Mesenchymal stem cell (in vitro differentiated cells and primary cell): Measurements from ENCODE around the gene MED15.
A peak's percentile ranks its signal among the peaks of the same experiment; 100 is the strongest.

Experiments used
- DNase-seq: peaks from one replicate; pipeline ENCODE4 v3.0.0-alpha.2; 2013
- H2AFZ ChIP-seq: one replicate; pipeline ENCODE4 v1.6.1; 2013; ENCODE audit warnings: low read depth, mild to moderate bottlenecking, control low read depth, inconsistent platforms, low read length, moderate library complexity
- H2AK5ac ChIP-seq: 2 replicates; pipeline ENCODE4 v1.6.1; 2013; ENCODE audit warnings: low read length, moderate library complexity, mild to moderate bottlenecking, inconsistent platforms; ENCODE audit not compliant: severe bottlenecking
- H2BK120ac ChIP-seq: one replicate; pipeline ENCODE4 v1.6.1; 2013; ENCODE audit warnings: low read depth, mild to moderate bottlenecking, inconsistent platforms, low read length, moderate library complexity
- H2BK12ac ChIP-seq, 2 experiments: one replicate each; pipeline ENCODE4 v1.6.1; 2013; ENCODE audit warnings: inconsistent platforms in 2 of 2, low read length in 2 of 2, mild to moderate bottlenecking in 2 of 2, moderate library complexity in 2 of 2, control low read depth in 1 of 2
- H2BK15ac ChIP-seq: one replicate; pipeline ENCODE4 v1.6.1; 2013; ENCODE audit warnings: mild to moderate bottlenecking, low read depth, inconsistent platforms; ENCODE audit not compliant: poor library complexity, severe bottlenecking
- H2BK5ac ChIP-seq: 2 replicates; pipeline ENCODE4 v1.6.1; 2013; ENCODE audit warnings: low read depth, mild to moderate bottlenecking, low read length, control low read depth, inconsistent platforms; ENCODE audit not compliant: poor library complexity, severe bottlenecking
- H3K14ac ChIP-seq, 2 experiments: one replicate each; pipeline ENCODE4 v1.6.1; 2013; ENCODE audit warnings: inconsistent platforms in 2 of 2, low read length in 2 of 2, control low read depth in 1 of 2, mild to moderate bottlenecking in 1 of 2, moderate library complexity in 1 of 2
- H3K18ac ChIP-seq, 2 experiments: one replicate each; pipeline ENCODE4 v1.6.1; 2013; ENCODE audit warnings: inconsistent platforms in 2 of 2, low read length in 2 of 2, control low read depth in 1 of 2, low read depth in 1 of 2, mild to moderate bottlenecking in 1 of 2
- H3K23ac ChIP-seq, 2 experiments: one replicate each; pipeline ENCODE4 v1.6.1; 2013; ENCODE audit warnings: inconsistent platforms in 2 of 2, low read length in 2 of 2, mild to moderate bottlenecking in 2 of 2, moderate library complexity in 2 of 2, control low read depth in 1 of 2
- H3K27ac ChIP-seq: 2 replicates; pipeline ENCODE4 v1.5.1; 2013; ENCODE audit warnings: mild to moderate bottlenecking, moderate library complexity, low read length, control low read depth, inconsistent platforms; ENCODE audit not compliant: poor library complexity, severe bottlenecking
- H3K27me3 ChIP-seq, 2 experiments: 2 replicates each; pipeline versions ENCODE4 v1.6.1 to v1.7.0; 2013; ENCODE audit warnings: low read length in 2 of 2, mild to moderate bottlenecking in 2 of 2, moderate library complexity in 2 of 2, control low read depth in 1 of 2, inconsistent platforms in 1 of 2; ENCODE audit not compliant: control insufficient read depth in 1 of 2, insufficient read depth in 1 of 2
- H3K36me3 ChIP-seq, 2 experiments: 2 replicates each; pipeline versions ENCODE4 v1.6.1 to v1.7.0; 2013; ENCODE audit warnings: low read length in 2 of 2, control low read depth in 1 of 2, inconsistent platforms in 1 of 2, low read depth in 1 of 2, mild to moderate bottlenecking in 1 of 2; ENCODE audit not compliant: insufficient read depth in 2 of 2, control insufficient read depth in 1 of 2
- H3K4ac ChIP-seq, 2 experiments: one replicate each; pipeline ENCODE4 v1.6.1; 2013; ENCODE audit warnings: inconsistent platforms in 2 of 2, low read length in 2 of 2, mild to moderate bottlenecking in 2 of 2, moderate library complexity in 2 of 2, control low read depth in 1 of 2, low read depth in 1 of 2
- H3K4me1 ChIP-seq: 2 replicates; pipeline ENCODE4 v1.6.1; 2013; ENCODE audit warnings: low read depth, low read length, control low read depth; ENCODE audit not compliant: control insufficient read depth, insufficient read depth
- H3K4me2 ChIP-seq: 2 replicates; pipeline ENCODE4 v1.6.1; 2013; ENCODE audit warnings: low read length, mild to moderate bottlenecking, inconsistent platforms; ENCODE audit not compliant: poor library complexity, severe bottlenecking
- H3K4me3 ChIP-seq, 2 experiments: 2 replicates each; pipeline versions ENCODE4 v1.5.1 to v1.7.0; 2013; ENCODE audit warnings: low read length in 2 of 2, mild to moderate bottlenecking in 2 of 2, control low read depth in 1 of 2, low read depth in 1 of 2; ENCODE audit not compliant: insufficient read depth in 1 of 2
- H3K79me1 ChIP-seq: replicated peaks from 2 replicates; pipeline ENCODE4 v1.6.1; 2013; ENCODE audit warnings: mild to moderate bottlenecking, control low read depth, low read length, inconsistent platforms; ENCODE audit not compliant: poor library complexity, severe bottlenecking
- H3K9ac ChIP-seq: 2 replicates; pipeline ENCODE4 v1.7.0; 2013; ENCODE audit warnings: mild to moderate bottlenecking, low read length, moderate library complexity
- H3K9me3 ChIP-seq: 2 replicates; pipeline ENCODE4 v1.7.0; 2013; ENCODE audit warnings: mild to moderate bottlenecking, low read length; ENCODE audit not compliant: control insufficient read depth
- H4K8ac ChIP-seq: one replicate; pipeline ENCODE4 v1.6.1; 2013; ENCODE audit warnings: inconsistent platforms, mild to moderate bottlenecking, low read length, moderate library complexity
- H4K91ac ChIP-seq: one replicate; pipeline ENCODE4 v1.6.1; 2013; ENCODE audit warnings: mild to moderate bottlenecking, low read length, inconsistent platforms
- WGBS: methylation state at CpG from one replicate; pipeline ENCODE4 v1.1.7; 2013; ENCODE audit warnings: mixed read lengths; 5-methylcytosine and 5-hydroxymethylcytosine counted together

MED15 gene

DNA sequence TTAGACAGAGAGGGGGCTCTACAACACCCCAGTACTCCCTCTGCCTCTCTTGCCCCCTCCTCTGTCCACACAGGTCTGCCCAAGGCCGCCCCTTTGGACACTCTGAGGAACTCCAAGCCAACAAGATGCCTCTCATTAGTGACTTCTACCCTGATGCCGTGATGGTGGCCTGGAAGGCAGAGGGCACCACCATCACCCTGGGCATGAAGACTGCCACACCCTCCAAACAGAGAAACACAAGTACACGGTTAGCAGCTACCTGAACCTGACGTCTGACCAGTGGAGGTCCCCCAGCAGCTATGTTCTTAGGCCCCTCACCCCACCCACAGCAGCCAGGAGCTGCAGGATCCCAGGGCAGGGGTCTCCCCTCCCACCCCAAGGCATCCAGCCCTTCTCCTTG, 125.1 kb downstream of the MED15 start:
- Histone ChIP-seq H2AFZ (no peak overlapping the region), H3K18ac (no peak overlapping the region), H3K4me2 (no peak overlapping the region), H4K91ac (no peak overlapping the region), H3K27me3 (peaks cover 49 to 77% of the 10 kb centered on the region in 2 experiments), H3K4me3 (no peak overlapping the region), H3K4me1 (no peaks in the 10 kb centered on the region), H2BK5ac (no peak overlapping the region), H3K4ac (no peak overlapping the region), H3K36me3 (no peaks in the 10 kb centered on the region), H2BK120ac (no peak overlapping the region), H2BK15ac (no peak overlapping the region), H3K23ac (no peak overlapping the region), H3K79me1 (no peaks in the 10 kb centered on the region), H4K8ac (no peak overlapping the region), H3K9ac (no peak overlapping the region), H3K9me3 (no peaks in the 10 kb centered on the region), H3K27ac (no peak overlapping the region), H2AK5ac (no peak overlapping the region), H2BK12ac (no peak overlapping the region), H3K14ac (no peak overlapping the region)
- DNase-seq, result no peak
- WGBS, result 67% methylated on average over 4 of the region's 4 CpGs

DNA sequence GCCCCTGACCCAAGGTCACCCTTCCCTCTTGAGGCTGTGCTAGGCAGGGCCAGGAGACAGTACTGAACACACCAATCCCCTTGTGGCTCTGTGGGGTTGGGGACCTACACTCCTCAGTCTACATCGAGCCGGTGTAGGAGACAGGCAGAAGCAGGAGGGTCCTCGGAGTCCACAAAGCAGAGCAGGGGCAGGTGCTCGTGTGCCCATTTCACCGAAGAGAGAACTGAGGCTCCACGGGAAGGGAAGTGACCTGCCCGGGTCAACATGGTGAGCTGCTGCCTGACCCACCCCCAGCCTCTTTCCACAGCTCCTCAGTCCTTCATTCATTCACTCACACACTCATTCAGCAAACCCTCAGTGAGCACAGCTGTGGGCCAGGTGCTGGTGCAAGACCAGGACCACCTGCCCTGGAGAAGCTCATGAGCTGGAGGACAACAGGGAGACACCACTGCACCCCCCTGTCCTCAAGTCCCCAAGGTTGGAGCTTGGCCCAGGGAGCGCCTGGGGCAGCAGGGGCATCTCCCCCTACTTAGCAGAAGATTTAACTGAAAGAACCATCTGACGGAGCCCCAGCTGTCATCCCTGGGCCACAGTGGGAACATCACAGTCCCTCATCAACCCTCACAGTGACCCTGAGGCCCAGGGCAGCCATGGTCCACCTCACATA, 127.3 kb downstream of the MED15 start:
- no peak overlapping the region for H2BK12ac ChIP-seq
- WGBS, result 79% methylated on average over 9 of the region's 9 CpGs

DNA sequence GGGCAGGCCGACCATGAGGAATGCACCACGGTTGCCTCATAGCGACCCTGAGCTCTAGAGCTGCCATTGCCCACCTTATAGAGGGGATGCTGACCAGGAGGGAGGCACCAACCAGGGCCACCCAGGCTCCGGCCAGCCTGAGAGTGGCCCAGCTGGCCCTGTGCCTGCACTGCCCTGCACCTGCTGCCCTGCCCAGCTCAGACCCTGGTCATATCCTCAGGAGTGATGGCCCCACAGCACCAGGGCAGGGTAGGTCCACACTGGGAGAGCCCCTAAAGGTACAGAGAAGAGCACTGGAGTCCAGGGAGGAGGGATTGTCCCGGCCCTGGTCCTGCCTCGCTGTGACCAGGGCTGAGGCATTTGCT, 127.8 kb downstream of the MED15 start:
- Histone ChIP-seq H3K36me3 (no peaks in the 10 kb centered on the region), H4K8ac (no peak overlapping the region), H3K9ac (no peak overlapping the region), H3K18ac (no peak overlapping the region), H2BK5ac (no peak overlapping the region), H3K27me3 (peaks cover 55 to 78% of the 10 kb centered on the region in 2 experiments), H3K4me1 (no peaks in the 10 kb centered on the region), H2BK120ac (no peak overlapping the region), H3K4ac (no peak overlapping the region), H3K27ac (no peak overlapping the region), H3K4me3 (no peak overlapping the region), H3K9me3 (peaks cover 5% of the 10 kb centered on the region), H2AK5ac (no peak overlapping the region), H2BK15ac (no peak overlapping the region), H3K4me2 (no peak overlapping the region), H4K91ac (peak overlapping the region; percentile 18), H2BK12ac (no peak overlapping the region), H3K14ac (peak overlapping the region in 1 of 2 experiments; percentile 90), H3K23ac (no peak overlapping the region), H2AFZ (no peak overlapping the region), H3K79me1 (no peaks in the 10 kb centered on the region)
- 92% methylated on average over 6 of the region's 6 CpGs for WGBS
- no peak for DNase-seq

More for the DNA sequence above, 127.3 kb downstream of the MED15 start:
- Histone ChIP-seq H3K9ac (no peak overlapping the region), H3K36me3 (no peaks in the 10 kb centered on the region), H2BK120ac (no peak overlapping the region), H3K4ac (no peak overlapping the region), H2BK5ac (no peak overlapping the region), H2AK5ac (no peak overlapping the region), H3K18ac (no peak overlapping the region), H3K4me3 (no peak overlapping the region), H4K8ac (no peak overlapping the region), H3K27me3 (peaks cover 57 to 76% of the 10 kb centered on the region in 2 experiments), H2BK15ac (no peak overlapping the region), H3K23ac (no peak overlapping the region), H3K14ac (peak overlapping the region in 1 of 2 experiments; percentile 31), H3K27ac (no peak overlapping the region), H3K9me3 (peaks cover 1% of the 10 kb centered on the region), H3K4me1 (no peaks in the 10 kb centered on the region), H3K4me2 (no peak overlapping the region), H3K79me1 (no peaks in the 10 kb centered on the region), H2AFZ (no peak overlapping the region), H4K91ac (peak overlapping the region; percentile 18)
- DNase-seq, result no peak

DNA sequence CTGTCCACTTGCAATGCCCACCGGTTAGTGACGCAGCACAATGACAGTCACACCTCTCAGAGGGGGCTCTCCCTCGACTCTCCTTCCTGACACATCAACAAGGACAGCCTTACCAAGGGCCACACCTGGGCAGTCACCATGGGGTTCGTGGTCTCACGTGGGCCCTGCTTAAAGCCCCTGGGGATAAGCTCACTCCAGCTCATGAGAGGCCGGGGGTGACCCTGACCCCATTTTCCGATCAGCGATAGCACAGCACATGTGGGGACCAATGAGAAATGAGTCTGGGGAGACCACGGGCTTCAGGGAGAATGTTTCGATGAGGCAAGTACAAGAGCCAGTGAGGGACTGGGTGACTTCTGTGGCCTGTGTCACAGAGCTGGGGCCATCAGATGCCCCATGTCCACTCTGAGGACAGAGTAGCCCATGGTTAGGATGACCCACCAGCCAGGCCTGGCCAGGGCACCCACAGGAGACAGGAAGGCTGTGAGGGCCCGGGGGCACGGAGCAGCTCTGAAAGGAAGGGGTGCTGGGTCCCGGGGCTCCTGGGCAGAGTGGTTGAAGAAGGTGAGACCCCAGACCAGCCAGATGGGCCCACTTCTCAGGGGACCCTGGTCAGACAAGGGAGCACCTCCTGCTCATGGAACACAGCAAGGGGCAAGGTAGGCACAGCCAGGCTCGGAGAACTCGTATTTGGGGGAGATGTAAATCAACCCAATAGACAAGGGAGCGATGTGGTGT, 128.8 kb downstream of the MED15 start:
- no peak overlapping the region for H4K8ac ChIP-seq
- H3K4me3 ChIP-seq, result no peak overlapping the region
- no peak overlapping the region for H2AK5ac ChIP-seq
- no peak overlapping the region for H2AFZ ChIP-seq
- H3K4me2 ChIP-seq, result no peak overlapping the region
- no peaks in the 10 kb centered on the region for H3K36me3 ChIP-seq
- no peak for DNase-seq
- no peaks in the 10 kb centered on the region for H3K79me1 ChIP-seq
- no peak overlapping the region for H2BK12ac ChIP-seq
- H3K14ac ChIP-seq, result peak overlapping the region in 1 of 2 experiments; percentile 18
- H3K9ac ChIP-seq, result no peak overlapping the region
- H3K9me3 ChIP-seq, result peaks cover 5% of the 10 kb centered on the region
- no peak overlapping the region for H4K91ac ChIP-seq
- no peak overlapping the region for H3K18ac ChIP-seq
- no peak overlapping the region for H2BK5ac ChIP-seq
- H3K27ac ChIP-seq, result no peak overlapping the region
- no peaks in the 10 kb centered on the region for H3K4me1 ChIP-seq
- no peak overlapping the region for H2BK120ac ChIP-seq
- WGBS, result 83% methylated on average over 16 of the region's 16 CpGs
- H3K27me3 ChIP-seq, result peaks cover 47 to 79% of the 10 kb centered on the region in 2 experiments
- H2BK15ac ChIP-seq, result no peak overlapping the region
- H3K23ac ChIP-seq, result no peak overlapping the region
- H3K4ac ChIP-seq, result no peak overlapping the region
